HG03139 (cell line): Measurements from ENCODE around the gene BCKDHA.
"Not testable (repeated sequence)": the region's sequence is repeated elsewhere in the genome, so short reads cannot be mapped to it uniquely, and the experiment has no call there.

Source experiments
- ATAC-seq: cut with Tn5 transposase; IDR thresholded peaks from one replicate; pipeline ENCODE4 v1.9.1; 2021; ENCODE audit not compliant: unreplicated experiment

Gene BCKDHA

GRCh38 chr19:41366089-41366488 is 31.5 kb upstream of the BCKDHA start:
- no peak for ATAC-seq

GRCh38 chr19:41367848-41368301 is 29.7 kb upstream of the BCKDHA start:
- no peak for ATAC-seq

GRCh38 chr19:41369769-41370168 is 27.8 kb upstream of the BCKDHA start:
- ATAC-seq, result no peak

- not testable (repeated sequence) for ATAC-seq
These were observed 26.5 kb upstream of the BCKDHA start for GRCh38 chr19:41371119-41371518.

GRCh38 chr19:41371541-41371940 is 26.1 kb upstream of the BCKDHA start:
- no peak for ATAC-seq

GRCh38 chr19:41372501-41372900 is 25.1 kb upstream of the BCKDHA start:
- no peak for ATAC-seq

GRCh38 chr19:41373993-41374392 is 23.6 kb upstream of the BCKDHA start:
- no peak for ATAC-seq

- ATAC-seq, result no peak
These were observed 21.2 kb upstream of the BCKDHA start, which contains the start of gene TMEM91 for GRCh38 chr19:41376241-41376997. Gene TMEM91, plus strand, starts transcription at chr19:41376533. Its CDS starts 1,777 bp downstream, at chr19:41378310.

- no peak for ATAC-seq
These were observed 20.6 kb upstream of the BCKDHA start for GRCh38 chr19:41376998-41377365.

- ATAC-seq, result no peak
These were observed 19.5 kb upstream of the BCKDHA start for GRCh38 chr19:41377977-41378709.

- not testable (repeated sequence) for ATAC-seq
These were observed 16.1 kb upstream of the BCKDHA start for GRCh38 chr19:41381536-41381935.

GRCh38 chr19:41384351-41384750 is 13.3 kb upstream of the BCKDHA start:
- ATAC-seq, result no peak

GRCh38 chr19:41386442-41386841 is 11.2 kb upstream of the BCKDHA start:
- no peak for ATAC-seq

GRCh38 chr19:41391618-41392017 is 6.0 kb upstream of the BCKDHA start:
- ATAC-seq, result no peak

GRCh38 chr19:41392775-41393174 is 4.8 kb upstream of the BCKDHA start:
- no peak for ATAC-seq

- no peak for ATAC-seq
These were observed 2.3 kb upstream of the BCKDHA start for GRCh38 chr19:41395355-41395754.

- ATAC-seq, result no peak
These were observed 416 bp downstream of the BCKDHA start for GRCh38 chr19:41398050-41398418.

GRCh38 chr19:41398598-41398997 is 980 bp downstream of the BCKDHA start:
- ATAC-seq, result no peak

GRCh38 chr19:41399091-41399490 is 1.5 kb downstream of the BCKDHA start:
- ATAC-seq, result no peak

- ATAC-seq, result no peak
These were observed 1.9 kb downstream of the BCKDHA start for GRCh38 chr19:41399525-41399924.

GRCh38 chr19:41401483-41401882 is 3.9 kb downstream of the BCKDHA start:
- ATAC-seq, result no peak

- ATAC-seq, result no peak
These were observed 4.4 kb downstream of the BCKDHA start for GRCh38 chr19:41402010-41402409.
